DMS153 (cell line): Measurements from ENCODE around the gene RPP25L.

Experiments used
- DNase-seq: peaks from one replicate; lab custom pipeline; 2025; lab: John Stamatoyannopoulos, UW

RPP25L gene

DNA sequence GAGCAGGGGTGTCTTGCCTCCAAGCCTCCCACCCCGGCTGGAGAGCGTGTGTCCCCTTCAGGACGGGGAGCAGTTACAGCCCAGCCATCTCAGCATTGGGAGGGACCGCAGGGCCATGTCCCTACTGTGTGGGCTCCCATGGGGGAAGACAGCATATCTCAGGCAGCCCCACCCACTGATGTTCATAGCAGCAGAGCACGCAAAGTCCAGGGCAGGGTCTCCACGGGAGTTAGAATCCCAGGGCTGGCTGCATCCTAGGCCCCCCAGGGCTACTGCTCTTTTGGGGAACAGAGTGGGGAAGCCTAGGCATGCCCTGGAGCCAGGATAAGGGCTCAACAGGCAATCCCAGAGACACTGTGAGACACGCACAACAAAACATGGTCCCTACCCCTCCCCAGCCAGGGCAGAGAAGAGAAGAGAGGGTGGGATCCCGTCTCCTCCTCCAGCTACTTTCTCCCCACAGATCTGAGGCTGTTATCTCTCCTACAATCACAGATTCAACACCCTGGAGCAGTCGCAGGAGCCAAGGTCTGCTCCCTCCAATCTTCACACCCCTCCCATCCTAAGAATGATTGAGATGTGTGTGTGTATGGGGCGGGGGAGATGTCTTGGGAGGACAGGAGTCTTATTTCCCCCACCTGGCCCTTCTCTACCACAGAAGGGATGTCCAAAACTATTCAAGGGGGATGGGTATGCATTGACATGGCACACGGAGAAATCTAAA, 25.8 kb downstream of the RPP25L start:
- no peak for DNase-seq

DNA sequence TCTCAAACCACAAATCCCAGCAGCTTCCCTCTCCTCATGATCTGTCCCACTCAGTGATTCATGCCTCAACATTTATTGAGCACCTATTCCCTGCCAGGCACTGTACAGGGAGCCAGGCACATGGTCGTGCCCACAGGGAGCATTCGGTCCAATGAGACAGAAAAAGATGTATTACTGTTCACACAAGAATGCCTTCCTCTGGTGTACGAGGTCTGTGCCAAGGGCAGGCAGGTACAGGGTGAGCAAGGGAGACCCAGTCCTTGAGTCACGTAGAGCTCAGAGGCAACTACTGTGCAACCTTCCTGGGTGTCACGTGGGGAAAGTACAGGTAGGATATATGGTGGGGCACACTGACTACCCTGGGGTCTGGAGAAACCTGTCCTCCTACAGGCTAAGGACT, 26.9 kb downstream of the RPP25L start:
- DNase-seq = no peak

DNA sequence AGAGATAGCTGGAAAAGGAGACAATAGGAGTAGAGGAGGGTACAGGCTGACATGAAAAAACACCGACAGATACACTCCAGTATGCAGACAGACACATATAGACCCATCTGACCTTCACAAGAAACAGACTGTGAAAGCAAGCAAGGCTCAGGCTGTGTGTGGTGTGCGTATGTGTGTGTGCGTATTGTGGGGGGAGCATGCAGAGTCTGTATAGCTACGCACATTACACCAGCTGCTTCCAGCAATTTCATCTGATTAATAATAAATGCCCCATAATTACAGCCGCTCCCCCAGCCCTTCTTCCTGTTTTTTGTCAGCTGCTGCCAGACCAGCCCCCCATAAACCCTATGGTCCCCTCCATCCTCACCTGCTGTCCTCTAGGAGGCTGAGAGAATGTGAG, 29.1 kb downstream of the RPP25L start:
- DNase-seq = no peak

DNA sequence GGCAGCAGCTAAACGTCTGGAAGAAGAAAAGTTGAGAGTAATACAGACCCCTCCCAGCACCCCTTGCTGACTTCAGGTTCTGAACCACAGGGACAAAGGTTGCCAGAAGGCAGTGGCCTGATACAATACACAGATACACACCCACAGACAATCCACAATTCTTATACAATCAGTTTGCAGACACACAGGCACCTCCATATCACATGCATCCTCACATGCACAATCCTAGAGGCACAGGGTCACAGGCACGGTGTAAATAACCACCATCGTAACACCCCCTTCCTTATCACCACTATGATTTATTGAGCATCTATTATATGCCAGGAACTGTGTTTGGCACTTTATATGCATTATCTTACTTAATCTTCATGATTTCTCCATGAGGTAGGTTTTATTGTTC, 30.6 kb downstream of the RPP25L start:
- DNase-seq = no peak

DNA sequence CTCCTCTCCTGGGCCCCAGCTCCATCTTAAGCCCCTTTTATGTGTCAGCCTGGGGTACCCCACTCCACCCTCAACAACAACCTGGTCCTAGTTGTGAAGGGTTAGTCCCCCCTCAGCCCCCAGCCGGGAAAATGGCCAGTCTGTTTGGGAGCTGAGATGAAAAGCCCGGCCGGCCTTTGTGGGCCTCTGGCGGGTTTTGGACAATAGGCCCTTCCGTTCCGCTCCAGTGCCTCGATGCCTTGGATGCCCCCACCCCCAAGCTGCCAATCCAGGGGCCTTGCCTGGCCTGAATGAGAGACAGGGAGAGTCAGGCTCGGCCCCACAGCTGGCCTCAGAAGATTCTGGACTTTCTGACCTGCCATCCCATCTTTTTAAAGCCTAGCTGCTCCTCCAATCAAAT, 31.5 kb downstream of the RPP25L start:
- DNase-seq = no peak

DNA sequence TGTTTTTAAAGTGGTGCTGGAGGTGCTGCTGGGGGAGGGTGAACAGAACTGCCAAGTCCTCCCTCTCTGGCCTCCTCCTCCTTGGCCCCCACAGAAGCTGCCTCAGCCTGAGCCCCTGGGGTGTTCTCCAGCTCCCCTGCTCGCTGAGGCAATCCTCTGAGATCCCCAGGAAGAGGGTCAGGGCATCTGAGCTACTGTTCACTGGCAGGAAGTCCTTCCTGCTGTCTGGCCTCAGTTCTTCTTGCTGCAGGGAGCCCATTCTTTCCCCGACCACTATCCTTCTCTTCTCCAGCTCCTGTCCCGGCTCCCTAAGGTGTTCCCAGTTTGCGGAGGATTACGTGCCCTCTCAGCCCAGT, 32.1 kb downstream of the RPP25L start:
- no peak for DNase-seq

DNA sequence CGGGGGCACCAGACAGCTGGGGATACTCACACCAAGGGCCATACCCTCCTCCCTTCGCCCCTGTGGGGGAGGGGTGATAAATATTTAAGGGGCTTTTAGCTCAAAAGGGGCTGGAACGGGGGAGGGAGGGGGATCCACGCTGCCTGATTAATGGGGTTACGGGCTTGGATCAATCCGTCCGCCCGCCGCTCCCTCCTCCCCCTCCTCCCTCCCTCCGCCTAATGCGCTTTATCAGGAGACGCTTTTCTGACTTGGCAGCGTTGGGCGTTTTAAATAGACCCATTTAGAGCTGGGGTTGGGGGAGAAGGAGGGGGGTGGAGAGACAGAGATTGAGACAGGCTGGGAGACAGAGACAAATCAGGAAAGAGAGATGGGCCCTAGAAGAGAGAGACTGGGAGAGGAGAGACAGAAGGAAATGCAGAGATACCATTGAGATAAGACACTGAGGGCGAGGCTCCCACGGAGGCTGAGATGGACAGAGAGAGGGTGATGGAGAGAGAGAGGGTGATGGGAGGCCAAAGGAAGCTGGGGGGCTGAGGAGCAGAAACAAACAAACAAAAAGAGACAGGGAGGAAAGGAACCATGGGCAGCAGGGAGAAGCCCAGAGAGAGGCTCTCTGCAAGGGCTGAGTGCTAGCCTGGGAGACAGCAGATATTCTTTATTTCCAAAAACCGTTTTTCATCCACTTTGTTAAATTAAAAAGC, 32.6 kb downstream of the RPP25L start:
- DNase-seq = no peak

DNA sequence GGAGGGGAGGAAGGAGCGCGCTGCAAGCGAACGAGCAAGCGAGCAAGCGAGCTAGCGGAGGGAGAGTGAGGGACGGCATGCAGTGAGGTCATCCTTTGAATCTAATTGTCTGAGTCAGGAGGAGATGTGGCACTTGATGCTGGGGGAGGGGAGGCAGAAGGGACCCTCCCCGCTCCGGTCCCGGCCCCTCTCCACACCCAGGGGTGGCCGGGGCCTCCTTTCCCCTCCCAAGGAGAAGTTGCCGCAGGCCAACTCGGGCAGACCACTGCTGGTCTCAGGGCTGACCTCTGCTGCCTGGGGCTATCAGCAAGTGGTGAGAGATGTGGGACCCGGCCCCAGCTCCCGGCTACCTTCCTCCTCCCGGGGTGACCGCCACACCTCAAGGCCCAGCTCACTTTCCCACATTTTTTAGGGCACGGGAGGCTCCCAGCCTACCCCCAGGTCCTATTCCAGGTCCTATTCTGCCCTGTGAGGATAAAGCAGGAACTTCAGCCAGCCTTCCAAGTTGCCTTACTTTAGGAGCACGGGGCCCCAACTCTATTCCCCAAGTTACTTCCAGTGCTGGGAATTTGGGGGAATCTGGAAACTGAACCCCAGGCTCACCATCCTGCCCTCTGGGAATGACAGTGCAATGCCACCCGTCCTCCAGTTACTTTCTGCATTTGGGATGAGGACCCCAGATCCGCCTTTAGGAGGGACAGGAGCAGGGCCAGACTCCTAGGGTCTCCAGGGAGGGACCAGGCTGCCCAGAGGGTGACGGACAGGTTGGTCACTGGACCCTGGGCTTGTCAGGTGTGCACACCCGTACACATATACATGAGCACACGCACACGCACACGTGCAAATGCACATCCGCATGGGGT, 33.4 kb downstream of the RPP25L start:
- no peak for DNase-seq

DNA sequence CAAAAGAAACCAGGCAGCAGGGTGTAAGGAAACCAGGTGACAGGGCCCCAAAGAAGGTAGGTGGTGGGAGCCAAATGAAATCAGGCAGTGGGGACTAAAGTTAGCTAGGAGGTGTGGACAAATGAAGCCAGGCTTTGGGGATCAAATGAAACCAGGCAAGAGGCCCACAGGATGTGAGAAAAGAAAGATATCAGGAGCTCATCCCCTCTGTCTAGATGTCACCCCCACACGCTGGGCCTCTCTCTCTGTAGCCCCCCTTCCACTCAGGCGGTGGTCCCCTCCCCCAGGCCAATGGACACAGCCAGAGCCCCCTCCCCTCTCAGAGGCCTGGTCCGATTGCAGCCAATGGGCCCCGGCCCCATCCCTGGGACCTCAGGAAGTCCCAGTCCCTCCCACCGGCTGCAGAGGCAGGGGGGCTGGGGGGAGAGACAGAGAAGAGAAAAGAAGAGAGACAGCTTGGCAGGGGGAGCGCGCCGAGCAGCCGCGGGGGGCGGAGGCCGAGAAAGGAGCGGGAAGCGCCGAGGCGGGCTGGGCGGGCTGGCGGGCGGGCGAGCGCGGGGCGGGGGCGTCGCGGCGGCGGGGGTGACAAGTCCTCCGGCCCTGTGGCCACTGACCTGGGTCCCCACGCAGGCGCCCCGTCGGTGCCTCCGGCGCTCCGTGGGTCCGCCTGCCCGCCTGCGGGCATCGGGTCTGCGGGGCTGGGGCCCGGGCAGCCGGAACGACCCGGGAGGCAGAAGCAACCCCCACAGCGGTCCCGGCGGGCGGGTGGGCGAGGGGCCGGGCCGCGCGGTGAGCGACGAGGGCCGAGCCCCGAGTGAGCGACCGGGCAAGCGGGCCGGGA, 34.3 kb downstream of the RPP25L start:
- DNase-seq = no peak

DNA sequence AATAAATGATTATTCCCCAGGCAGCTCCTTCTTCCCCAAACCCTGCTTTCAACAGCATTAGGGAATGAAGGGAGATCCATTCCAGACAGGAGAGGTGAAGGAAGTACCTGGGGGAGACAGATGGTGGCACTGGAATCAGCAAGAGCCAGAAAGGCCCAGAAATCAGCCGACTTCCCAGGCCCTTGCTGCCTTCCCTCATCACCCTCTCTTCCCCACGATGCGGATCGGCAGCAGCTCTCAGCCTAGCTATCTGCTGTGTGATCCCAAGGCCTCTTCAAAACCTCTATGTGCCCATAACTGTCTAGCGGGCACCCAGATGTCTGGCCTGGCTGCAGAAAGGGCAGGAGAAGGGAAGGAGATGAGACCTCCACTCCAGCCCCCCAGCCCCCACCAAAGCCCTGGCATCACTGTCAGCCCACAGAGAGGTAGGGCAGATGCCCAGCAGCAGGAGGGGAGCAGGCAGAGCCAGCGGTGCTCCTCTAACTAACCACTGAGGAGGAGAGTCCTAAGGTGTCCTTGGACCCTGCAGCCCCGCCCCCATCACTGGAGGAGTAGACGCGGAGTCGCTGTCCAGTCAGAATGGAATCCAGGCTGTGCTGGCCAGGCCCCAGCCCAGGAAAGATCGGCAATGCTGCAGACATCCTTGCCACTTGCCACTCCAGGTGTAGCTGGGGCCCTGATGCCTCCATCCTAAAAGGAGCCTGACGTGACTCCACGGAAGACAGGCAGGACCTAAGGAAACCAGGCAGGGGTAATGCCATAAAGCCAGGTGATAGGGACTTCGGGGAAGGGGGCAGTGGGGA, 35.1 kb downstream of the RPP25L start:
- no peak for DNase-seq

DNA sequence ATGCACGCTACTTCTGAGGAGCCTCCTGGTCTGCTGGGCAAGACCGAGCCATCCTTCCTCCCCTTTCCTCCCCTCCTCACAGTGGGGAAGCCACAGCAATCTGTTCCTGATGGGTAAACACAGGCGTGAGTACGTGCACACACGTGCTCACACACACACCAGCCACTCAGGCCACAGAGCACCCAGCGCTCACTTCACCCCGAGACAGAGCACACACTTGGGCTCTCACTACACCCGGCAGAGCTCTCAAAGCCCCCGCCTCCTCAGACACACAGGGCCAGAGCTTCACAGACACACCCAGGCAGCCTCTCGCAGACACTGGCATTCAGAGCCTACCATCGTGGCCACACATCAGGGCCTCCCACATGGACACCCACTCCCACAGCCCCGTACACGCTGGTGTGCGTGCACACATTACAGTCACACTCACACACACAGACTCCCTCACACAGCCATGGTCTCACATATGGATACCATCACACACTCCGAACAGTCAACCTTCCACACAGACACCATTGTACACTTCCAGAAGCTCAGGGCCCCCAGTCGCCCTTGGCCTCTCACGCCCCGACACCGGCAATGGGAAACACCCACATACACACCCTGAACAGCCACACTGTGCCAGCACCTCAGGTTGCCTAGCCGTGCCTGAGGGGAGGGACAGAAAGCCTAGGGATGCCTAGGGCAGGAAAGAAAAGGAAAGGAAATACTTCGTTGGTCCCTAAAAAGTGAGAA, 35.9 kb downstream of the RPP25L start:
- DNase-seq = no peak

DNA sequence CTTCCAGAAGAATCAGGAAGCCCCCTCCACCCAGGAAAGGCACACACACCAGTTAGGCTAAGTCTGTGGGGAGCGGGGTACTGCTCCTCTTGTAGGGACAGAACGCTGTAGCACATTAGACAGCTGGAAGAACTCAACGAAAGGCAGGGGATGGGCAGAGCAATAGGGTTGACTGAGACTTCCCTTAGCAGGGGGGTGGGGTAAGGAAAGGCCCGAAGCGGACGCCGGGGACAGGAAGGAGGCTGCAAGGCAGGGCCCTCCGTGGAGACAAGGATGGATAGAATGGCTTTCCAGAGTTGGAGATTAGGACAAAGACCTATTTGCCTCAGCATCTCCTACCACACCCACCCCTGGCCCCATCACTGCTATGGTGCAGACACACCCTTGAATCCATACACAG, 36.7 kb downstream of the RPP25L start:
- DNase-seq = no peak

DNA sequence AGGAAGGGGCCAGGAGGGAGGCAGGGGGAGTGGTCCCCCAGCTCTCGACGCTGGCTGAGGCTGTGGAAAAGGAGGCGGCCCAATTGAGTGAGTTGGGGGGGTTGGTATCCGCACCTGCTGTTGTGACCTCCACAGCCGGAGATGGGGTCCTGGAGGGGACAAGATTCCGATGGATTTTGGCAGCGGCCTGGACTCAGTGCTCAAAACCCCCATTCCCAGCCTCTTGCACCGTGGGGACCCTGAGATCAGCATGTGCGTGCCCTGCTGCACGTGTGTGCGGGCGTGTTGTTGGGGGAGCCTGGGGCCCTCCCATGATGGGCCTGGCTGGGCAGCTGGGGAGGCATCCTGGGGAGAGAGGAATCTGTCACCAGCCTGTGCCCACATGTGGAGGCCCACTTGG, 37.3 kb downstream of the RPP25L start:
- no peak for DNase-seq

DNA sequence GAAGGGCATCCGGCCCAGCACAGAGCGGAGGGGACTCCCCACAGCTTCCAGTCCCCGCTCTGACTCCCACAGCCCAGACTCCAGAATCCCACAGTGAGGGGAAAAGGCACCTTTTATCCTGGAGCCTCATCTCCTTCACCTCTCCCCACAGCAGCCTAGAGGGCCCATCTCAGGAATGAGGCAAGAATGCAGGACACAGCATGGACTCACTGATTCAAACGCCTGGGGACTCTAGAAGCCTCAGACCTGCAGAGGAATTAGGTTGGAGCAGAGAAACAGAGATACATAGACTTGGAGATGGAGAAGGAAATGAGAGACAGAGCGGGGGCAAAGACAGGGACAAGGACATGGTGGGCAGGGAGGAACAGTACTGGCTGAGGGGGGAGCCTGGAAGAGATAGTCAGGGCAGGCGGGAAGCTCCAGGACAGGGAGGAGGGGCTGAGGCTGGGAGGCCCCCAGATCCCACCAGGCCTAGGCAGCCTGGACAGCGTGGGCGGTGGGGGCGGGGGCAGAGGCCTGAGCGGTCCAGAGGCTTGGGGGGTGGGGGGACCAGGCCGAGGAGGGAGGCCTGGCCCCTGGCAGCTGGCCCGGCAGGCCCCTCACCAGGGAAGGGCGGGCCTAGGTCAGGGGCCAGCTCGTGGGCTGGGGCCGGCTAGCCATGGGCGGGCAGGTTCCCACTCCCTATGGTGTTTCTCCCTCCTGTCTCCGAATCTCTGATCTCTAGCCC, 38.1 kb downstream of the RPP25L start:
- DNase-seq = no peak

DNA sequence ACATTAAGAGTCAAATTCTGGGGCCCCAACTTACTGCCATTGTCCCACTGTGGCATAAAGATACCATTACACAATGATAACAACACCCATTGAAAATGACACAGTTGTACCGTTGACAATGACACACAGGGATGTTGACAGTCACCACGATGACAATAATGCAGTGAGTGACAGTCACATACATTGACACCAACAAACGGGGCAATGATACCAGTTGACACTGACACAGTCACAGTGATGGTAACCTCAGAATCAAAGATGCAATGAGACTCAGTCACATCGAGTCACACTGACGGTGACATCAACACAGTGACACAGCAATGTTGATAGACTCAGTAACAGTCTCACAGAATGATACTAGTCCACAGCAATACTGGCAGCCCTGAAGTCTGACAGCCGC, 39.3 kb downstream of the RPP25L start:
- no peak for DNase-seq

DNA sequence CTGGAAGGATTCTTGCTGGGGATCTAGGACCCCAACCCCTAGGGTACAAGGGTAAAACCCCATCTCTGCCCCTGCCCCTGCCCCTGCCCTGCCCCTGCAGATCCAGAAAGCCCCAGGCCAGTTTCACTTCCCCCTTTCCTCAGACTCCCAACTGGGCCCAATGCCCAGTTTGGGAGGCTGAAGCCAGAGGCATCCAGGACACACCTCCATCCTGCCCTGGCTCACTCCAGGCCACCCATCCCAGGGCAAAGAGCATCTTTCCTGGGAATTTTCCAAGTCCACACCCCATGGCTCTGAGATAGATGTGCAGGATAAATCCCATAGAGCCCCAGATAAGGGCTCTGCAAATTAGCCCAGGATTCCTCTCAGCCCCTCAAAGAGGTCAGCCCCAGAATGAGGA, 39.8 kb downstream of the RPP25L start:
- no peak for DNase-seq

DNA sequence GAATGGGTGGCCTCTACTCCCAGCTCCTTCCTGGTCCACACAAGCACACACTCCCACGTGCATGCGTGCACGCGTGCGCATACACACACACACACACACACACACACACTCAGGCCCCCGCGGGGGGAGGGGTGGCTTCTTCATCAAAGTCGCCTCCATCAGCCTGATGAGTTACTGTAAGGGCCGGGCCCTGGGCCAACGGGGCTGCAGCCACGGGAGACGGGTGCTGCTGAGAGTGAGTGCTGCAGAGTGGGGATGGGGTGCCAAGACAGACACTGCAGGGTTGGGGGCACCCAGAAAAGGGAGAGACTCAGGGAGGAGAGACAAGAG, 40.5 kb downstream of the RPP25L start:
- DNase-seq = no peak

DNA sequence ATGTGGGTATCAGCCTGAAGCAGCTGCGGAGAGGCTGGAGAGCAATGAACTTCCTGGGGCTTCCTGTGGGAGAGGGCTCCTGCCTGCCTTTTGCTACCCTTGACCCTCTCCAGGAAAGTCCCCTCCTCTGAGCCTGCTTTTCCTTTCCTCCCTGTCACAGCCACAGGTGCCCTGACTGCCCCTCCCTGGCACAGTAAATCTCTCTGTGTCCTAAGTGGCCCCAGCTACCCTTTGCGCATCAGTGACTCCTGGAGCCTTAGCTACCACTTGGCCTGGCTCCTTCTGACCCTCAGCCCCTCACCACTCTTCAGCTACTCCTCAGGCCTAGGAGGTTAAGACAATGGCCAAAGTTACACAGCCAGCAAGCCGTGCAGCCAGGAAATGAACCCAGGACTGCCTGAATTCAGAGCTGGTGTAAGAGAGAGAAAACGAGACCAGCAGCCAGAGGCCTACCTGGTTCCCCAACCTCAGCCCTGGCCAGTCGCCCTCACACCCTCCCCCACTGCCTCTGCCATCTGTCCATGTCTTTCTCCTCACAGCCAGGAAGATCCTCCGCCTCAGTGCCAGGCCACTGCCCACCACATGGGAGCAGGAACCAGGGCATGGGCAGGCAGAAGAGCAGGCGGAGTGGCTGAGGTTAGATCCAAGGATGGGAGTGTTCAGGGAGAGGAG, 41.0 kb downstream of the RPP25L start:
- no peak for DNase-seq

DNA sequence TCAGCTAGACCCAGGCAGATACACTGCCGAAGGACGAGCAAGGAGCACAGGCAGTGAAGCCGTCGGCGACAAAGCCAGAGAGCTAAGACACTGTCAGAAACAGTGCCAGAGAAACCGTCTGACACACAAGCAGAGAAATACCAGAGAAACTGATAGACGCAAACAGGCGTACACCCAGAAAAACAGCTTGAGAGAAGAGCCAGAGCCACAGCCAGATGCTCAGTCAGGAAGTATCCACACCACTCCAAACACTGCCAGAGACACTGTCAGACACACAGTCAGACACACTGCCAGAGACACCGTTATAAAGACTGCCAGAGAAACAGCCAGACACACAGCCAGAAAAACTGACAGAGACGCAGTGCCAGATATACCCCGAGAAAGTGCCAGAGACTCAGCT, 41.5 kb downstream of the RPP25L start:
- DNase-seq = no peak

DNA sequence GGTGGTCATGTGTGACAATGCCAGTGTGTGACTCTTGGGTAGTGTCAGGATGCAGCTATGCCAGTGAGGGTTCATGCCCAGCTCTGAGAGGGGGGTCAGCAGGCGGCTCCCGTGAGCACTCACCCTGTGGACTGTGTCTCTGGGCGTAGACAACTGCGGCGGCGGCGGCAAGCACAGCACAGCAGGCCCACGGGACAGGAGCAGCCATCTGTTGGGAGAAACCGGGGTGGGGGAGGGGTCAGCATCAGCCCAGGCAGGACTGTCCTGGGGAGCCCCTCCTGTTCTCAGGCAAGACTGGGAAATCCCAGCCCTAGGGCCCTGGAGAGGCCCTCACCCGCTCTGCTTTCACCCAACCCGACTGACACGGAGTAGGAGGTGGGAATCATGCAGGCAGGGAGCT, 43.1 kb downstream of the RPP25L start:
- DNase-seq = no peak
